Germinal center (tissue), 1 donor: ENCODE results near the gene AK8.

Experiments used
- DNase-seq: peaks from one replicate; pipeline ENCODE4 v3.0.0; 2012; ENCODE audit warnings: mixed read lengths, low spot score

Gene AK8

GRCh38 chr9:132877824-132878694 is at the start of gene AK8:
TSS of gene AK8 (minus strand) at chr9:132878284. CDS start at chr9:132878255, 29 bp downstream.
- peak; percentile 90 for DNase-seq

GRCh38 chr9:132927704-132928103 is 49.6 kb upstream of the AK8 start:
- no peak for DNase-seq

- no peak for DNase-seq
Observed at GRCh38 chr9:132923346-132923902, 45.3 kb upstream of the AK8 start.

GRCh38 chr9:132919614-132920268 is 41.7 kb upstream of the AK8 start:
- DNase-seq: no peak

GRCh38 chr9:132914924-132915323 is 36.8 kb upstream of the AK8 start:
- DNase-seq: no peak

- DNase-seq: no peak
Observed at GRCh38 chr9:132912131-132912530, 34.0 kb upstream of the AK8 start.

- DNase-seq: no peak
Observed at GRCh38 chr9:132910376-132910775, 32.3 kb upstream of the AK8 start.

- DNase-seq: no peak
Observed at GRCh38 chr9:132909311-132909710, 31.2 kb upstream of the AK8 start.

- no peak for DNase-seq
Observed at GRCh38 chr9:132908635-132909034, 30.6 kb upstream of the AK8 start.

- no peak for DNase-seq
Observed at GRCh38 chr9:132905726-132906125, 27.6 kb upstream of the AK8 start.

- no peak for DNase-seq
Observed at GRCh38 chr9:132903574-132904492, 25.7 kb upstream of the AK8 start.

GRCh38 chr9:132901858-132902831 is 24.1 kb upstream of the AK8 start:
- peak; percentile 89 for DNase-seq

GRCh38 chr9:132898051-132898450 is 20.0 kb upstream of the AK8 start:
- no peak for DNase-seq

GRCh38 chr9:132896906-132897305 is 18.8 kb upstream of the AK8 start:
- no peak for DNase-seq

GRCh38 chr9:132896264-132896663 is 18.2 kb upstream of the AK8 start:
- no peak for DNase-seq

- no peak for DNase-seq
Observed at GRCh38 chr9:132894862-132895835, 17.1 kb upstream of the AK8 start.

- no peak for DNase-seq
Observed at GRCh38 chr9:132894346-132894745, 16.3 kb upstream of the AK8 start.

GRCh38 chr9:132892400-132892799 is 14.3 kb upstream of the AK8 start:
- DNase-seq: no peak

GRCh38 chr9:132888151-132888550 is 10.1 kb upstream of the AK8 start:
- no peak for DNase-seq
